Stimulated activated CD4-positive, alpha-beta T cell treated with anti-CD3 and anti-CD28 coated beads, Interleukin-2, amount 100 ng/mL, for 48 hours (primary cell): Measurements from ENCODE around the gene EIF3D.
"Not testable (repeated sequence)": the region's sequence is repeated elsewhere in the genome, so short reads cannot be mapped to it uniquely, and the experiment has no call there.

Experiments
- DNase-seq, 2 donors: peaks; one replicate each; pipeline ENCODE4 v3.0.0-alpha.2; 2020

Gene EIF3D

GRCh38 chr22:36549033-36549432, 20.1 kb upstream of the EIF3D start:
- DNase-seq, result no peak

GRCh38 chr22:36548606-36549005, 19.6 kb upstream of the EIF3D start:
- no peak for DNase-seq

GRCh38 chr22:36546932-36547331, 18.0 kb upstream of the EIF3D start:
- no peak for DNase-seq

- peak; percentile 10 to 37 for DNase-seq
Observed at GRCh38 chr22:36546092-36546804, 17.3 kb upstream of the EIF3D start.

GRCh38 chr22:36544107-36544620, 15.2 kb upstream of the EIF3D start:
- DNase-seq, result no peak

GRCh38 chr22:36541831-36542411, 13.0 kb upstream of the EIF3D start:
- DNase-seq, result peak; percentile 28 to 52

GRCh38 chr22:36540867-36541642, 12.1 kb upstream of the EIF3D start:
- DNase-seq, result no peak

- no peak for DNase-seq
Observed at GRCh38 chr22:36538529-36538928, 9.6 kb upstream of the EIF3D start.

GRCh38 chr22:36536717-36537116, 7.8 kb upstream of the EIF3D start:
- DNase-seq, result no peak

- not testable (repeated sequence) for DNase-seq
Observed at GRCh38 chr22:36533320-36533719, 4.4 kb upstream of the EIF3D start.

- DNase-seq, result no peak
Observed at GRCh38 chr22:36532466-36532865, 3.5 kb upstream of the EIF3D start.

GRCh38 chr22:36528341-36528740, 625 bp downstream of the EIF3D start:
- DNase-seq, result no peak

- DNase-seq, result no peak
Observed at GRCh38 chr22:36522662-36523061, 6.3 kb downstream of the EIF3D start.

- DNase-seq, result no peak
Observed at GRCh38 chr22:36520423-36520822, 8.5 kb downstream of the EIF3D start.

GRCh38 chr22:36519906-36520305, 9.1 kb downstream of the EIF3D start:
- not testable (repeated sequence) for DNase-seq

- DNase-seq, result no peak
Observed at GRCh38 chr22:36514766-36515165, 14.2 kb downstream of the EIF3D start.

- no peak for DNase-seq
Observed at GRCh38 chr22:36512991-36513390, 16.0 kb downstream of the EIF3D start.

- no peak for DNase-seq
Observed at GRCh38 chr22:36512333-36512732, 16.6 kb downstream of the EIF3D start.

GRCh38 chr22:36510966-36511881, 17.7 kb downstream of the EIF3D start:
- peak in 1 of 2 donors; percentile 29 for DNase-seq

GRCh38 chr22:36510384-36510783, 18.6 kb downstream of the EIF3D start:
- no peak for DNase-seq

GRCh38 chr22:36507518-36508010, 21.4 kb downstream of the EIF3D start:
- no peak for DNase-seq
